Liver (tissue), 9 donors: Measurements from ENCODE around the gene F13A1. TPM values are rescaled to one million over a fixed set of nuclear protein-coding genes. Genes with fewer than 3 reads are reported as not detected.

Experiments used
- DNase-seq: peaks from one replicate; pipeline ENCODE4 v3.0.0-alpha.2; 2017; ENCODE audit warnings: low spot score
- H3K27ac ChIP-seq, 2 donors: one replicate each; pipeline ENCODE4 v1.7.0; 2013; ENCODE audit warnings: inconsistent platforms in 2 of 2, low read length in 2 of 2, control low read depth in 1 of 2, low read depth in 1 of 2, mild to moderate bottlenecking in 1 of 2
- H3K27me3 ChIP-seq, 4 donors: one replicate each; pipeline versions ENCODE4 v1.6.1 to v1.7.0; 2013; ENCODE audit warnings: low read length in 3 of 4, inconsistent platforms in 1 of 4, mild to moderate bottlenecking in 1 of 4, moderate library complexity in 1 of 4; ENCODE audit not compliant: control insufficient read depth in 4 of 4, insufficient read depth in 4 of 4
- H3K36me3 ChIP-seq, 4 donors: one replicate each; pipeline versions ENCODE4 v1.6.1 to v1.7.0; 2013; ENCODE audit warnings: low read length in 3 of 4, mild to moderate bottlenecking in 3 of 4, low read depth in 1 of 4, moderate library complexity in 1 of 4; ENCODE audit not compliant: control insufficient read depth in 4 of 4, insufficient read depth in 3 of 4
- H3K4me1 ChIP-seq, 4 donors: one replicate each; pipeline versions ENCODE4 v1.6.1 to v1.7.0; 2013; ENCODE audit warnings: low read length in 3 of 4, mild to moderate bottlenecking in 3 of 4, moderate library complexity in 1 of 4; ENCODE audit not compliant: control insufficient read depth in 4 of 4, insufficient read depth in 4 of 4
- H3K4me3 ChIP-seq, 3 donors: one replicate each; pipeline versions ENCODE4 v1.6.1 to v1.7.0; 2013; ENCODE audit warnings: low read length in 3 of 3, control low read depth in 1 of 3, low read depth in 1 of 3, mild to moderate bottlenecking in 1 of 3
- H3K9ac ChIP-seq, 2 donors: one replicate each; pipeline ENCODE4 v1.7.0; 2013; ENCODE audit warnings: low read length in 2 of 2, mild to moderate bottlenecking in 2 of 2, moderate library complexity in 2 of 2, control low read depth in 1 of 2, low read depth in 1 of 2
- H3K9me3 ChIP-seq, 4 donors: one replicate each; pipeline versions ENCODE4 v1.6.1 to v1.7.0; 2013; ENCODE audit warnings: low read length in 3 of 4; ENCODE audit not compliant: control insufficient read depth in 4 of 4
- ATF3 ChIP-seq: IDR thresholded peaks from 2 replicates; pipeline ENCODE4 v1.6.1; 2016; ENCODE audit warnings: antibody characterized with exemption
- EGR1 ChIP-seq, 2 donors: IDR thresholded peaks; 2 replicates each; pipeline ENCODE4 v1.6.1; 2016 to 2018; ENCODE audit warnings: antibody characterized with exemption in 2 of 2, low read depth in 2 of 2
- FOXA1 ChIP-seq: IDR thresholded peaks from 2 replicates; pipeline ENCODE4 v1.6.1; 2016; ENCODE audit warnings: antibody characterized with exemption
- FOXA2 ChIP-seq: IDR thresholded peaks from 2 replicates; pipeline ENCODE4 v1.6.1; 2016; ENCODE audit warnings: antibody characterized with exemption
- GABPA ChIP-seq, 2 donors: IDR thresholded peaks in 1 of 2; conservative IDR thresholded peaks in 1 of 2; 2 replicates each; pipeline ENCODE4 v1.6.1; 2016; ENCODE audit warnings: antibody characterized with exemption in 2 of 2, mild to moderate bottlenecking in 1 of 2, moderate library complexity in 1 of 2
- HNF4G ChIP-seq: IDR thresholded peaks from 2 replicates; pipeline ENCODE4 v1.6.1; 2016; ENCODE audit warnings: antibody characterized with exemption
- JUND ChIP-seq, 2 donors: IDR thresholded peaks; 2 replicates each; pipeline ENCODE4 v1.6.1; 2016; ENCODE audit warnings: antibody characterized with exemption in 2 of 2
- NR2F2 ChIP-seq: IDR thresholded peaks from 2 replicates; pipeline ENCODE4 v1.6.1; 2016; ENCODE audit warnings: antibody characterized with exemption
- RXRA ChIP-seq, 2 donors: IDR thresholded peaks; 2 replicates each; pipeline ENCODE4 v1.6.1; 2017 to 2018; ENCODE audit warnings: antibody characterized with exemption in 2 of 2, mild to moderate bottlenecking in 1 of 2
- SP1 ChIP-seq: IDR thresholded peaks from 2 replicates; pipeline ENCODE4 v1.6.1; 2018; ENCODE audit warnings: antibody characterized with exemption, mild to moderate bottlenecking
- TAF1 ChIP-seq: conservative IDR thresholded peaks from 2 replicates; pipeline ENCODE4 v1.6.1; 2016; ENCODE audit warnings: antibody characterized with exemption, mild to moderate bottlenecking
- WGBS: extraction: QIAGEN DNeasy Blood & Tissue Kit; methylation state at CpG from one replicate; pipeline ENCODE4 v1.1.7; 2013; 5-methylcytosine and 5-hydroxymethylcytosine counted together
- polyA plus RNA-seq, 2 donors: library from polyadenylated mRNA; stranded (reverse) in 1 of 2; unstranded in 1 of 2; fragments of 200-250 nt in 1 of 2; fragments of >200 nt in 1 of 2; fragmentation: Nextera tagmentation in 1 of 2; extraction: Ambion mirVana in 1 of 2; gene quantifications; one replicate each; pipeline versions ENCODE4 v1.2.1 to v1.2.3, GENCODE V29; 2013 to 2015
- total RNA-seq, 2 donors: library from RNA; depleted of rRNA; stranded (reverse); fragments of >200 nt; gene quantifications; one replicate each; pipeline ENCODE4 v1.2.3, GENCODE V29; 2014
- TF ChIP-seq, protein P1 (sequence below): fragments of 150-350 bp; IDR thresholded peaks from 2 replicates; pipeline ENCODE4 v1.5.1; 2017; ENCODE audit warnings: improper control_type of control experiment, low read depth, low read length; ENCODE audit not compliant: missing input control
- TF ChIP-seq, protein P2 (sequence below): IDR thresholded peaks from 2 replicates; pipeline ENCODE4 v1.6.1; 2016; ENCODE audit warnings: antibody characterized with exemption
- TF ChIP-seq, protein P3 (sequence below): IDR thresholded peaks from 2 replicates; pipeline ENCODE4 v1.6.1; 2016; ENCODE audit warnings: antibody characterized with exemption, mild to moderate bottlenecking
- donor health status: healthy.
- donor health status: healthy.
- donor health status: healthy.
- donor health status: healthy.
- donor health status: healthy.

The F13A1 gene
- total and polyA plus RNA-seq, 4 donors = 0.46 to 18.3 (median 5.1) TPM

GRCh38 chr6:6365242-6365641 is 44.8 kb upstream of the F13A1 start:
- WGBS = 89% methylated on average over 4 of the region's 4 CpGs
- no peak for TF ChIP-seq RXRA (IDR thresholded peaks at IDR 0.05)
- no peak for TF ChIP-seq HNF4G
- TF ChIP-seq, protein P1, sequence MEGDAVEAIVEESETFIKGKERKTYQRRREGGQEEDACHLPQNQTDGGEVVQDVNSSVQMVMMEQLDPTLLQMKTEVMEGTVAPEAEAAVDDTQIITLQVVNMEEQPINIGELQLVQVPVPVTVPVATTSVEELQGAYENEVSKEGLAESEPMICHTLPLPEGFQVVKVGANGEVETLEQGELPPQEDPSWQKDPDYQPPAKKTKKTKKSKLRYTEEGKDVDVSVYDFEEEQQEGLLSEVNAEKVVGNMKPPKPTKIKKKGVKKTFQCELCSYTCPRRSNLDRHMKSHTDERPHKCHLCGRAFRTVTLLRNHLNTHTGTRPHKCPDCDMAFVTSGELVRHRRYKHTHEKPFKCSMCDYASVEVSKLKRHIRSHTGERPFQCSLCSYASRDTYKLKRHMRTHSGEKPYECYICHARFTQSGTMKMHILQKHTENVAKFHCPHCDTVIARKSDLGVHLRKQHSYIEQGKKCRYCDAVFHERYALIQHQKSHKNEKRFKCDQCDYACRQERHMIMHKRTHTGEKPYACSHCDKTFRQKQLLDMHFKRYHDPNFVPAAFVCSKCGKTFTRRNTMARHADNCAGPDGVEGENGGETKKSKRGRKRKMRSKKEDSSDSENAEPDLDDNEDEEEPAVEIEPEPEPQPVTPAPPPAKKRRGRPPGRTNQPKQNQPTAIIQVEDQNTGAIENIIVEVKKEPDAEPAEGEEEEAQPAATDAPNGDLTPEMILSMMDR = no peak
- TF ChIP-seq EGR1 (IDR thresholded peaks at IDR 0.05; ENCODE audit: low read depth in 2 of 2) = no peak
- Histone ChIP-seq H3K4me1 (no peaks in the 10 kb centered on the region), H3K9ac (no peak overlapping the region), H3K9me3 (no peaks in the 10 kb centered on the region), H3K4me3 (no peak overlapping the region), H3K27me3 (no peaks in the 10 kb centered on the region), H3K36me3 (no peaks in the 10 kb centered on the region), H3K27ac (no peak overlapping the region)
- DNase-seq = no peak

DNA sequence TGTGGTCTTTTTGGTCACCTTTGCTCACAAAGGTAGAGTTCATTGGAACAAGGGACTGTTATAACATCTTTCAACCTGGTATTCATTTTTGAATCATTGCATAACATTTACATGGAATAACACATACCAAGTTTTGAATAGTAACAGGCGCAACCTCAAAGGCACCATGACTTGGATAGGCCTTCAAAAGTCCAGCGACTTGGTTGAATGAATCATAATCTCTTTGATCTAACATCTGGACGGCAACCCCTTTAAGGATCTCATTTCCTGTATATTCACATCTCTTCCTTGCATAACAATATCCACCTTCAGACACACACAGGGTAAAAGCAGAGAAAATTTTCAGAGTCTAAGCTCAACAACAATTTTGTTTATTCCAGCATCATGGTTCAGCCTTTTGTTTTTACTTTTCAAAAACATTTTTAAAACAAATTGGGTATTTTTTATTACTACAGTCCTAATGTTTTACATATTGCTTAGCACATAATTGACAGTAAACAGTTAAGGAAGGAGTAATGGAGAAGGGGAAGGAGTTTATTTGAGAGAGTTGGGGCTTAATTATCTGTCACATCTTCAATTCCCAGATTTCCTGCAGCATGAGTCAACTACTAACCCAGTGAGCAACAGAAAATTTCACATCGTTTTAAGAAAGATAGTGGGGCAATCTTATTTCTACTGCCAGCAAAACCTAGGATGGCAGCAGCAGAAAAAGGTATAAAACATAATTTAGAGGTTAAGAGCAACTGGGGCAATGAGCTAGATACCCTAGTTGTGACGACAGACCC is 41.8 kb upstream of the F13A1 start:
- DNase-seq = no peak
- Histone ChIP-seq H3K9me3 (no peaks in the 10 kb centered on the region), H3K4me1 (no peaks in the 10 kb centered on the region), H3K27ac (no peak overlapping the region), H3K4me3 (no peak overlapping the region), H3K9ac (no peak overlapping the region), H3K36me3 (no peaks in the 10 kb centered on the region), H3K27me3 (no peaks in the 10 kb centered on the region)
- 72% methylated on average over 5 of the region's 5 CpGs for WGBS
- TF ChIP-seq, protein P1 = no peak
- no peak for TF ChIP-seq JUND (IDR thresholded peaks at IDR 0.05)
- TF ChIP-seq, protein P2, sequence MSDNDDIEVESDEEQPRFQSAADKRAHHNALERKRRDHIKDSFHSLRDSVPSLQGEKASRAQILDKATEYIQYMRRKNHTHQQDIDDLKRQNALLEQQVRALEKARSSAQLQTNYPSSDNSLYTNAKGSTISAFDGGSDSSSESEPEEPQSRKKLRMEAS = no peak
- no peak for TF ChIP-seq ATF3

DNA sequence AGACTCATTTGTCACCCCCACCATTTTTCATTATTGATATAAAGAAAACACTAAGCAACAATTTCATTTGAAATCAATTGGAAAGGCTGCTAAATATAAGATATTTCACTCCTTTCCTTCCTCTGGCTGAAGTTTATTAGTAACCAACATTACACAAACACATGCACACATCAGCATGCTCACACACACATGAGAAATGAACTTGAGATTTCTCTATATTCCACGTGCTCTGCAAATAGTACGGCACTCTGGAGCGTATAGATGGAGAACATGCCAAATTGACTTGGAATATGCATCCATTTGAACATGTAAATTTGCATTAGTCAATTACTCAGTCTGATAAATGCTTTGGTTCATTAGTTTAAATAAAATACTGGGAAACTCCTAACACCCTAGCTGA is 37.1 kb upstream of the F13A1 start:
- H3K9me3 ChIP-seq = no peaks in the 10 kb centered on the region
- WGBS = 93% methylated on average over 3 of the region's 3 CpGs
- DNase-seq = no peak
- H3K9ac ChIP-seq = no peak overlapping the region
- H3K4me1 ChIP-seq = no peaks in the 10 kb centered on the region
- peaks cover 0 to 2% (median 0%) of the 10 kb centered on the region in 4 donors for H3K27me3 ChIP-seq
- H3K36me3 ChIP-seq = no peaks in the 10 kb centered on the region
- H3K27ac ChIP-seq = no peak overlapping the region
- no peak overlapping the region for H3K4me3 ChIP-seq
- TF ChIP-seq SP1 (no peak), ATF3 (no peak), GABPA (IDR thresholded peaks at IDR 0.05 in 1 of 2, conservative IDR thresholded peaks at IDR 0.05 in 1 of 2) (no peak), FOXA1 (no peak), TAF1 (no peak), JUND (IDR thresholded peaks at IDR 0.05) (no peak), NR2F2 (no peak), EGR1 (IDR thresholded peaks at IDR 0.05; ENCODE audit: low read depth in 2 of 2) (no peak), RXRA (IDR thresholded peaks at IDR 0.05) (no peak), FOXA2 (no peak), HNF4G (no peak)
- TF ChIP-seq, protein P1 = no peak
- TF ChIP-seq, protein P2 = no peak
- TF ChIP-seq, protein P3, sequence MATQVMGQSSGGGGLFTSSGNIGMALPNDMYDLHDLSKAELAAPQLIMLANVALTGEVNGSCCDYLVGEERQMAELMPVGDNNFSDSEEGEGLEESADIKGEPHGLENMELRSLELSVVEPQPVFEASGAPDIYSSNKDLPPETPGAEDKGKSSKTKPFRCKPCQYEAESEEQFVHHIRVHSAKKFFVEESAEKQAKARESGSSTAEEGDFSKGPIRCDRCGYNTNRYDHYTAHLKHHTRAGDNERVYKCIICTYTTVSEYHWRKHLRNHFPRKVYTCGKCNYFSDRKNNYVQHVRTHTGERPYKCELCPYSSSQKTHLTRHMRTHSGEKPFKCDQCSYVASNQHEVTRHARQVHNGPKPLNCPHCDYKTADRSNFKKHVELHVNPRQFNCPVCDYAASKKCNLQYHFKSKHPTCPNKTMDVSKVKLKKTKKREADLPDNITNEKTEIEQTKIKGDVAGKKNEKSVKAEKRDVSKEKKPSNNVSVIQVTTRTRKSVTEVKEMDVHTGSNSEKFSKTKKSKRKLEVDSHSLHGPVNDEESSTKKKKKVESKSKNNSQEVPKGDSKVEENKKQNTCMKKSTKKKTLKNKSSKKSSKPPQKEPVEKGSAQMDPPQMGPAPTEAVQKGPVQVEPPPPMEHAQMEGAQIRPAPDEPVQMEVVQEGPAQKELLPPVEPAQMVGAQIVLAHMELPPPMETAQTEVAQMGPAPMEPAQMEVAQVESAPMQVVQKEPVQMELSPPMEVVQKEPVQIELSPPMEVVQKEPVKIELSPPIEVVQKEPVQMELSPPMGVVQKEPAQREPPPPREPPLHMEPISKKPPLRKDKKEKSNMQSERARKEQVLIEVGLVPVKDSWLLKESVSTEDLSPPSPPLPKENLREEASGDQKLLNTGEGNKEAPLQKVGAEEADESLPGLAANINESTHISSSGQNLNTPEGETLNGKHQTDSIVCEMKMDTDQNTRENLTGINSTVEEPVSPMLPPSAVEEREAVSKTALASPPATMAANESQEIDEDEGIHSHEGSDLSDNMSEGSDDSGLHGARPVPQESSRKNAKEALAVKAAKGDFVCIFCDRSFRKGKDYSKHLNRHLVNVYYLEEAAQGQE = no peak
